Esophagus squamous epithelium (tissue), 4 donors: Measurements from ENCODE around the gene HEG1.

Experiments used
- CTCF ChIP-seq, 6 experiments: fragments of 450-650 bp in 4 of 6; fragments of 200-600 bp in 2 of 6; sonication (generic) in 2 of 6; IDR thresholded peaks; one replicate each; pipeline ENCODE4 v1.5.1; 2016 to 2019; ENCODE audit warnings: antibody characterized with exemption in 6 of 6, mild to moderate bottlenecking in 4 of 6, moderate library complexity in 4 of 6
- POLR2A ChIP-seq, 4 donors: fragments of 450-650 bp; IDR thresholded peaks; one replicate each; pipeline ENCODE4 v1.6.1; 2017; ENCODE audit warnings: antibody characterized with exemption in 4 of 4, mild to moderate bottlenecking in 4 of 4, moderate library complexity in 3 of 4

GRCh38 chr3:125102470-125102869 lies 46.7 kb upstream of the HEG1 start:
- TF ChIP-seq CTCF (IDR thresholded peaks at IDR 0.05) (no peak), POLR2A (IDR thresholded peaks at IDR 0.05) (no peak)
